Endothelial cell (in vitro differentiated cells): Measurements from ENCODE around the gene SF3A2. TPM values are rescaled to one million over a fixed set of nuclear protein-coding genes. Genes with fewer than 3 reads are reported as not detected.

Experiments
- DNase-seq: peaks from one replicate; pipeline ENCODE4 v3.0.0; 2021; ENCODE audit warnings: low spot score
- H3K27ac Mint-ChIP-seq: one replicate; pipeline ENCODE4 v1.8.0; 2021; ENCODE audit warnings: mixed read lengths, inconsistent platforms; ENCODE audit not compliant: unreplicated experiment
- H3K27me3 Mint-ChIP-seq: one replicate; pipeline ENCODE4 v1.8.0; 2021; ENCODE audit warnings: mild to moderate bottlenecking, moderate library complexity, mixed read lengths, inconsistent platforms; ENCODE audit not compliant: unreplicated experiment
- H3K36me3 Mint-ChIP-seq: one replicate; pipeline ENCODE4 v1.8.0; 2021; ENCODE audit warnings: mild to moderate bottlenecking, low read depth, mixed read lengths, inconsistent platforms; ENCODE audit not compliant: unreplicated experiment
- H3K4me1 Mint-ChIP-seq: one replicate; pipeline ENCODE4 v1.8.0; 2021; ENCODE audit warnings: mild to moderate bottlenecking, mixed read lengths, inconsistent platforms; ENCODE audit not compliant: unreplicated experiment
- H3K4me3 Mint-ChIP-seq: one replicate; pipeline ENCODE4 v1.8.0; 2021; ENCODE audit warnings: mild to moderate bottlenecking, mixed read lengths, inconsistent platforms; ENCODE audit not compliant: unreplicated experiment
- H3K9me3 Mint-ChIP-seq: one replicate; pipeline ENCODE4 v1.8.0; 2021; ENCODE audit warnings: mixed read lengths, inconsistent platforms; ENCODE audit not compliant: unreplicated experiment
- total RNA-seq: library from RNA; stranded (reverse); fragmentation: NEBNext Ultra II Directional; extraction: Animal tissue kit (Norgen Biotek cat#: 25700); gene quantifications from one replicate; pipeline ENCODE4 v1.2.1, GENCODE V29; 2021; ENCODE audit not compliant: unreplicated experiment
- TF ChIP-seq, protein P1 (sequence below): fragments of 200-600 bp; sonication (generic); IDR thresholded peaks from one replicate; pipeline ENCODE4 v1.5.0; 2021; ENCODE audit warnings: antibody characterized with exemption; ENCODE audit not compliant: unreplicated experiment

Gene SF3A2
- total RNA-seq, 1 donor from 2014 or later: 137 TPM

DNA sequence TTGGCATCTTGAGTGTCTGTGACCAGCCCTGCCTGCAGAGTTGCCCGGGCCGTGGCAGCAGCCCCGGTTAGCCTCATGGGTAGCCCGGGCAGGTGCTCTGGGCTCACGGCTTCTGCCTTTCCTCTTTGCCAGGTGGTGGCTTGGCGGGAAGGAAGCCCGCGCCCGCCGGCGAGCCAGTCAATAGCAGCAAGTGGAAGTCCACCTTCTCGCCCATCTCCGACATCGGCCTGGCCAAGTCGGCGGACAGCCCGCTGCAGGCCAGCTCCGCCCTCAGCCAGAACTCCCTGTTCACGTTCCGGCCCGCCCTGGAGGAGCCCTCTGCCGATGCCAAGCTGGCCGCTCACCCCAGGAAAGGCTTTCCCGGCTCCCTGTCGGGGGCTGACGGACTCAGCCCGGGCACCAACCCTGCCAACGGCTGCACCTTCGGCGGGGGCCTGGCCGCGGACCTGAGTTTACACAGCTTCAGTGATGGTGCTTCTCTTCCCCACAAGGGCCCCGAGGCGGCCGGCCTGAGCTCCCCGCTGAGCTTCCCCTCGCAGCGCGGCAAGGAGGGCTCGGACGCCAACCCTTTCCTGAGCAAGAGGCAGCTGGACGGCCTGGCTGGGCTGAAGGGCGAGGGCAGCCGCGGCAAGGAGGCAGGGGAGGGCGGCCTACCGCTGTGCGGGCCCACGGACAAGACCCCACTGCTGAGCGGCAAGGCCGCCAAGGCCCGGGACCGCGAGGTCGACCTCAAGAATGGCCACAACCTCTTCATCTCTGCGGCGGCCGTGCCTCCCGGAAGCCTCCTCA, 10.4 kb upstream of the SF3A2 start:
- no peak overlapping the region for H3K4me3 Mint-ChIP-seq
- TF ChIP-seq, protein P1, sequence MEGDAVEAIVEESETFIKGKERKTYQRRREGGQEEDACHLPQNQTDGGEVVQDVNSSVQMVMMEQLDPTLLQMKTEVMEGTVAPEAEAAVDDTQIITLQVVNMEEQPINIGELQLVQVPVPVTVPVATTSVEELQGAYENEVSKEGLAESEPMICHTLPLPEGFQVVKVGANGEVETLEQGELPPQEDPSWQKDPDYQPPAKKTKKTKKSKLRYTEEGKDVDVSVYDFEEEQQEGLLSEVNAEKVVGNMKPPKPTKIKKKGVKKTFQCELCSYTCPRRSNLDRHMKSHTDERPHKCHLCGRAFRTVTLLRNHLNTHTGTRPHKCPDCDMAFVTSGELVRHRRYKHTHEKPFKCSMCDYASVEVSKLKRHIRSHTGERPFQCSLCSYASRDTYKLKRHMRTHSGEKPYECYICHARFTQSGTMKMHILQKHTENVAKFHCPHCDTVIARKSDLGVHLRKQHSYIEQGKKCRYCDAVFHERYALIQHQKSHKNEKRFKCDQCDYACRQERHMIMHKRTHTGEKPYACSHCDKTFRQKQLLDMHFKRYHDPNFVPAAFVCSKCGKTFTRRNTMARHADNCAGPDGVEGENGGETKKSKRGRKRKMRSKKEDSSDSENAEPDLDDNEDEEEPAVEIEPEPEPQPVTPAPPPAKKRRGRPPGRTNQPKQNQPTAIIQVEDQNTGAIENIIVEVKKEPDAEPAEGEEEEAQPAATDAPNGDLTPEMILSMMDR: no peak
- H3K27ac Mint-ChIP-seq: no peak overlapping the region

DNA sequence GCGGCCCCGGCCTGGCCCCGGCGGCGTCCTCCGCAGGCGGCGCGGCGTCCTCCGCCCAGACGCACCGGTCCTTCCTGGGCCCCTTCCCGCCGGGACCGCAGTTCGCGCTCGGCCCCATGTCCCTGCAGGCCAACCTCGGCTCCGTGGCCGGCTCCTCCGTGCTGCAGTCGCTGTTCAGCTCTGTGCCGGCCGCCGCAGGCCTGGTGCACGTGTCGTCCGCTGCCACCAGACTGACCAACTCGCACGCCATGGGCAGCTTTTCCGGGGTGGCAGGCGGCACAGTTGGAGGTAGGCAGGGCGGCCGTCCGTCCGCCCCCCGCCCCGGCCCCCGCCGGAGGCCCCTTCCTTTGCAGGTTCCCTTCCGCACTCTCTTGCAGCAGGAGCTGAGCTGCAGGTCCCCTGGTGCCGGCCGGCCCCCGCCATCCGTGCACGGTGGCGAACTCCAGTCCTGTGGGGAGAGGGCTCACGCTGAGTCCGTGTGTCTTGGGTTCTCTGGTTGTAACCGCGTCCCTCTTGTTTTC, 9.7 kb upstream of the SF3A2 start:
- H3K9me3 Mint-ChIP-seq: no peaks in the 10 kb centered on the region
- TF ChIP-seq, protein P1: no peak
- no peak for DNase-seq

More for the DNA sequence above, 10.4 kb upstream of the SF3A2 start:
- Mint-ChIP-seq H3K4me1 (peaks cover 7% of the 10 kb centered on the region), H3K27me3 (peaks cover 13% of the 10 kb centered on the region), H3K9me3 (no peaks in the 10 kb centered on the region), H3K36me3 (peaks cover 16% of the 10 kb centered on the region)
- DNase-seq: no peak

DNA sequence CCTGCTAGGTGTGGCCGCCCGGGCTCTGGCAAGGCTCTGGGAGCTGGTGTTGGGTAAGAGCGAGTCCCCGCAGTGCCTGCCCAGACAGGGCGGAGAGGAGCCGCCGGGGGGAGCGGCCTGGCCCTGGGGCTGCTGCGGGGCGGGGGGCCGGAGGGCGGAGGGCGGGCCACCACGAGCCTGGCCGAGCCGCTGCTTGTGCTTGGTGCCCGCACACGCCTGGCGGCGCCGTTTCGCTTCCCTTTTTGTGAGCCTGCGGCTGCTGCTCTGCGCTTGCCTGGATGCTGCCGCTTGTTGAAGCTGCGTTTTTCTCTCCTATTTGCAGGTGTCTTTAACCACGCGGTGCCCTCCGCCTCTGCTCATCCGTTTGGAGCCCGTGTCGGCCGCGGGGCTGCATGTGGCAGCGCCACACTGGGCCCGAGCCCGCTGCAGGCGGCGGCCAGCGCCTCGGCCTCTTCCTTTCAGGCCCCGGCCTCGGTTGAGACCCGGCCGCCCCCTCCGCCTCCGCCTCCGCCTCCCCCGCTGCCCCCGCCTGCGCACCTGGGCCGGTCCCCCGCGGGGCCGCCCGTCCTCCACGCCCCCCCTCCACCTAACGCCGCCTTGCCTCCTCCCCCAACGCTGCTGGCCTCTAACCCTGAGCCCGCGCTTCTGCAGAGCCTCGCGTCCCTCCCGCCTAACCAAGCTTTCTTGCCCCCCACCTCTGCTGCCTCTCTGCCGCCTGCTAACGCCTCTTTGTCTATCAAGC, 9.0 kb upstream of the SF3A2 start:
- TF ChIP-seq, protein P1: no peak
- H3K4me1 Mint-ChIP-seq: peaks cover 7% of the 10 kb centered on the region
- peaks cover 17% of the 10 kb centered on the region for H3K27me3 Mint-ChIP-seq
- no peak for DNase-seq
- no peaks in the 10 kb centered on the region for H3K9me3 Mint-ChIP-seq
- no peak overlapping the region for H3K4me3 Mint-ChIP-seq
- H3K36me3 Mint-ChIP-seq: peaks cover 22% of the 10 kb centered on the region
- H3K27ac Mint-ChIP-seq: no peak overlapping the region

More for the DNA sequence above, 9.7 kb upstream of the SF3A2 start:
- Mint-ChIP-seq H3K27ac (no peak overlapping the region), H3K27me3 (peaks cover 17% of the 10 kb centered on the region), H3K4me3 (no peak overlapping the region), H3K4me1 (peaks cover 7% of the 10 kb centered on the region), H3K36me3 (peaks cover 16% of the 10 kb centered on the region)

DNA sequence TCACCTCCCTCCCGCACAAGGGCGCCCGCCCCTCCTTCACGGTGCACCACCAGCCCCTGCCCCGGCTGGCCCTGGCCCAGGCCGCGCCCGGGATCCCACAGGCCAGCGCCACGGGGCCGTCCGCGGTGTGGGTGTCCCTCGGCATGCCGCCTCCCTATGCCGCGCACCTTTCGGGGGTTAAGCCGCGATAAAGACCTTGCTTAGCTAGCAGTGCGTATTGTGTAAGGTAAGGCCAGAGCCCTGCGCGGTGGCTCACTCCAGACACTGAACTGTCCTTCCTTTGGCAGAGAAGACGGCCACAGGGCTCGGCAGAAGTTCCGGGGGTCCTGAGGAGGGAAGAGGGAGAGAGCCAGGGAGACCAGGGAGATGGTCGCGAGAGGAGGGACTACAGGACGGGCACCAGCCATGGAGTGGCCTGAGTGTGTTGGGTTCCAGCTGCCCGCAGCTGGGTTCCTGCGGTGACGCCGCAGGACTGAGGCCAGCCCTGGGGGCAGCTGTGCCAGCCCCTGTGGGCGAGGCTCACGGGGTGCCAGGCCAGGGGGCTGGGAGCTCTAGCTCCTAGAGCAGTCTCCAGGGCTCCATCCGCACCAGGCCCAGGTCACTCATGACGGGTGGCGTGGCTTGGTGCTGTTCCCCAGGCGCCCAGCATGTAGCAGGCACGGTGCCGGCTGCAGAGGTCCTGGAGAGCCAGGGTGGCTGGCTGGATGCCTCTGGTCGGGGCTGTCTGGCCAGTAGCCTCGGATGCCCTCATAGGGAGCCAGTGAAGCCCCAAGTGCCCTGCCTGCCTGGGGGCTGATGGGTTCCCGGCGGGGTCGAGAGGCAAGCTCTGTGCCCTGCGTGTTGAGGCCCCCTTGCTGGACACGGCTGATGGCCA, 8.2 kb upstream of the SF3A2 start:
- H3K36me3 Mint-ChIP-seq: peaks cover 23% of the 10 kb centered on the region
- no peaks in the 10 kb centered on the region for H3K9me3 Mint-ChIP-seq
- H3K27me3 Mint-ChIP-seq: peaks cover 17% of the 10 kb centered on the region
- H3K27ac Mint-ChIP-seq: no peak overlapping the region
- H3K4me3 Mint-ChIP-seq: peak overlapping the region; percentile 69
- TF ChIP-seq, protein P1: no peak
- peaks cover 7% of the 10 kb centered on the region for H3K4me1 Mint-ChIP-seq
- DNase-seq: no peak
